OCI-LY3 (cell line): ENCODE data around the gene EIF4G1.

ENCODE experiments used
- CTCF ChIP-seq: fragments of 200-600, 300-600 bp; sonication (generic); IDR thresholded peaks from 2 replicates; pipeline ENCODE4 v1.5.1; 2014; ENCODE audit warnings: antibody characterized with exemption, low read length, low read depth
- EZH2phosphoT487 ChIP-seq: fragments of 200-600 bp; shearing (Covaris generic); IDR thresholded peaks from 2 replicates; pipeline ENCODE4 v1.6.1; 2018; ENCODE audit warnings: antibody characterized with exemption, mixed run types, low read depth

- TF ChIP-seq CTCF, result no peak
- TF ChIP-seq EZH2phosphoT487, result no peak
Observed at GRCh38 chr3:184372296-184372821, 58.0 kb downstream of the EIF4G1 start.
